GM21526 (cell line): ENCODE results near the gene SNRK.

ENCODE experiments used
- ATAC-seq: cut with Tn5 transposase; IDR thresholded peaks from one replicate; pipeline ENCODE4 v1.9.1; 2021; ENCODE audit warnings: moderate library complexity; ENCODE audit not compliant: unreplicated experiment, low FRiP score

The SNRK gene

GRCh38 chr3:43366885-43367284 lies 80.5 kb downstream of the SNRK start:
- ATAC-seq, result no peak

- no peak for ATAC-seq
Observed at GRCh38 chr3:43369404-43370292, 83.3 kb downstream of the SNRK start.

- ATAC-seq, result no peak
Observed at GRCh38 chr3:43370293-43370980, 84.1 kb downstream of the SNRK start.

- ATAC-seq, result no peak
Observed at GRCh38 chr3:43371494-43371893, 85.2 kb downstream of the SNRK start.

GRCh38 chr3:43372007-43372740 lies 85.8 kb downstream of the SNRK start:
- no peak for ATAC-seq

- ATAC-seq, result no peak
Observed at GRCh38 chr3:43372809-43373559, 86.6 kb downstream of the SNRK start.

GRCh38 chr3:43373560-43373928 lies 87.2 kb downstream of the SNRK start:
- no peak for ATAC-seq

GRCh38 chr3:43378066-43378935 lies 92.0 kb downstream of the SNRK start:
- no peak for ATAC-seq

GRCh38 chr3:43379343-43379742 lies 93.0 kb downstream of the SNRK start:
- ATAC-seq, result no peak

- no peak for ATAC-seq
Observed at GRCh38 chr3:43388175-43388574, 101.8 kb downstream of the SNRK start.

GRCh38 chr3:43388915-43389314 lies 102.6 kb downstream of the SNRK start:
- no peak for ATAC-seq

GRCh38 chr3:43389388-43390254 lies 103.3 kb downstream of the SNRK start:
- ATAC-seq, result no peak

GRCh38 chr3:43390255-43390588 lies 103.9 kb downstream of the SNRK start:
- no peak for ATAC-seq

- ATAC-seq, result no peak
Observed at GRCh38 chr3:43391621-43392020, 105.3 kb downstream of the SNRK start.

- no peak for ATAC-seq
Observed at GRCh38 chr3:43394041-43394554, 107.8 kb downstream of the SNRK start.

- ATAC-seq, result no peak
Observed at GRCh38 chr3:43399034-43399433, 112.7 kb downstream of the SNRK start.

- ATAC-seq, result no peak
Observed at GRCh38 chr3:43400167-43400566, 113.8 kb downstream of the SNRK start.
